Fibroblast of skin of right biceps (primary cell): Measurements from ENCODE around the gene BCKDHB.

ENCODE experiments used
- DNase-seq: peaks from one replicate; pipeline ENCODE4 v3.0.0-alpha.2; 2013

BCKDHB gene

DNA sequence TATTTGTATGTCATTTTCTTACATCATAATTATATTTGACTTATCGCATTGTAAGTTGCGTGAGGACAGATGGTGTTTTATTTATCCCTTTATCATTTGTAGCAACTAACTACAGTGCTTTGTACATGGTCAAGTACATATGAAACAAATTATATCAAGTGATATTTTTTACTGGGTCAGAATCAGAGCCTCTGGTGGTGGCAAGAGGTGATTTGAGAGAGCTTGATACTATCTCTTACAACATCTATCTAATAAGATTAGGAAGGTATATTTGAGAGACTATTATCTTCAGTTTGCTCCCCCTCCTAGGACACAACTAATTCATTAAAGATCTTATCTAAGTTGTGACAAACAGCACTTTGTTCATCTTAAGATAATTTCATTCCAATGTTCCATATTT, 47.7 kb downstream of the BCKDHB start:
- no peak for DNase-seq

DNA sequence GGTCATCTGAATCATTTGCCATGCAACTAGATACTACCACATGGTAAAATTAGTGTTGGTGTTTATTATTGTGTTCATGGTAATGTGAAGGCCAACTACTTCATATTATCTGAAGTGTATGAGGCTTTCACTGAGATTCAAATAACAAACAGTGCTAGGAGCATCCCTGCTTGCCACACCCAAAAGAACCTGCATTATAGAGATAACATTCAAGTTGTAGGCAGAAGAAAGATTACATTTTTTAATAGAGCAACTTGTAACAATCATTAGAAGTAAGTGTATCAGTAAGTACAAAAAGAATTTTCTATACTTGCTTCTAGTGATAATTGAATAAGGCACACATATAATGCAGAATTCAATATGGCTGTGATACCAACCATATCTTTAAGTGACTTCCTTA, 49.8 kb downstream of the BCKDHB start:
- no peak for DNase-seq

DNA sequence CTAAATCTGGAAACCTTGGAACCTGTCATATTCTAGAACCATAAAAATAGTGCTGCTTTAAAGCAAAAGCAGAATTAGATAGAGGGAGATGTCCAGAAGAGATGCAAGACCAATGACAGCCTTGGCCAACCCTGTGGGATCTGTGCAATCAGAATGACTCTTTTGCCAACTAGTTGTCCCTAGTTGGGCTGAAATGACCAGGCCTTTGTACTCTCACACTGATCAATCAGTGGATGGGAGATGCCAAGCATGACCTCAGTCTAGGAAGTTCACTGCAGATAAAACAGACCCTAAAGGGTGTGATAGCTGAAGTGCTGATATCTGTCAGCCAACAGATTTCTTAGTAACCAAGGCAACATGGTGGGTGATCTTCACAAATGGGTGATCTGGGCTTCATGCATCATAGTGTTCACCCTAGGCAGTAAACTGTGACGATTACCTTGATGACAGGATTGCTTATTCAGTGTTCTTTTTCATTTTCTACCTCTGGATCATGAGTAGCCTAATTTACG, 52.1 kb downstream of the BCKDHB start:
- no peak for DNase-seq

DNA sequence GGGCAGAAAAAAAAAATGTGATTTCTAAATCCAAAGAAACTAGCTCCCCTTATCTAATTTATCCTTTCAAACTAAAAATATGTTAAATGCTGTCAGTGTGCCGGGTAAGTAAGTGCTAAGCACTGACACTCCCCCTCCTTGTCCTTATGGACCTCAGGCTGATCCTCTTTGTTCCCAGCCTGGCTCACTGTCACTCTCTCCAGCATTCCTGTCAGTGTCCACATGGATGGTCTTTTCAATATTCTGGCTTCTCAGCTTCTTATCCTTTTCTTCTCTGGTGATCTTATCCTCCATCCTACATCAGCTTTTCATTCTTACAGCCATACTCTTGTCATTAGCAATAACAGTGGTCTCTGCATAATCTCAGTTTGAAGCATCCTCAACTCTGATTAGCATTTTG, 55.0 kb downstream of the BCKDHB start:
- DNase-seq = no peak

DNA sequence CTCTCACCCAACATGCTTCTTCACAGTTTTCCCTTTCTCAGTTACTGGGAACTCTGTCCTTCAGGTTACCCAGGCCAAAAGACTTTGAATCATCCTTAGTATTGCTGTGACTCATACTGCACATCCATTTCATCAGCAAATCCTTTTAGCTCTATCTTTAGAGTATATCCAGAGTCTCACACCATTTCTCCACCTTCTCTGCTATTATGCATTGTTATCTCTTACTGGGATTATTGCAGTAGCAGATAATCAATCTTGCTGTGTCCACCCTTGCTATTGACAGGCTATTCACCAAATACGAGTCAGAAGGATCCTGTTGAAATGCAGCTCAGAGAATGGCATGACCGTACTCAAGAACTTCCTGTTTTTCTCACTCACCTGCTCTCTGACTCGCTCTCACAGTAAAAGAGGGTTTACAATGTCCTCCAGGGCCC, 57.3 kb downstream of the BCKDHB start:
- peak; percentile 87 for DNase-seq

DNA sequence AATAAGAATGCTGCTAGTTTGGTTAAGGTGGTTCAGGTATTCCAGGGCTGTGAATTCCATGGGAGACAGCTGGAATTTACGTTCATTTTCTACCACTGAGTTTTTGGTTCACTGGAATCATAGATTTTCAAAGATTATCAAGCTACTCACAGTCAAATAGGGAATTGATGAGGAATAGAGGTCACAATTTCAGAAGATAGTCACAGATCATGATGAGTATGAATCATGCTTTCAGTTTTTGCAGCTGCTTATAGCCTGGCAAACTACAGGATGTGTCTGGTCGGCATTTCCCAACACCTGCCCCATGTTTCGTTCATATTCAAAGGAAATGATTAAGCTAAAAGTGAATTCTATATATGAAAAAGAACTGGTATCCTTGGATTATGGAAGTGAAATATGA, 58.7 kb downstream of the BCKDHB start:
- peak; percentile 38 for DNase-seq

DNA sequence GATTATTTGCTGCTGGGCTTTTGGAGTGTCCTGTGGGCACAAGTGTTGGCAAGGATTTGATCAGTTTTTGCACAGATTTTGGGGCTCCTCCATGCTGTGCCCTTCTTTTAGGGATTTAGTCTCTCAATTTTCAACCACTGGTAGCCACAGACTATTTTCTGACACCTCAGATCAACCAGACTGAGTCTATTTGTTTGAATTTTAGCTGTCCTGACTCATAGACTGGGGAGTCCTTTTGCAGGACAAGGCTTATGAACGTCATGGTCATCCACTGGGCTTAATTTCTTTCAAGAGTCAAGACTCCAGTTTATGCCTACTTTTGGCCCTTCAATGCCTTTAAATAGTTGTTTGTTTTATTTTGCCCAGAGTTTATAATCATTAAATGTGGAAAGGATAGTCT, 59.3 kb downstream of the BCKDHB start:
- no peak for DNase-seq

DNA sequence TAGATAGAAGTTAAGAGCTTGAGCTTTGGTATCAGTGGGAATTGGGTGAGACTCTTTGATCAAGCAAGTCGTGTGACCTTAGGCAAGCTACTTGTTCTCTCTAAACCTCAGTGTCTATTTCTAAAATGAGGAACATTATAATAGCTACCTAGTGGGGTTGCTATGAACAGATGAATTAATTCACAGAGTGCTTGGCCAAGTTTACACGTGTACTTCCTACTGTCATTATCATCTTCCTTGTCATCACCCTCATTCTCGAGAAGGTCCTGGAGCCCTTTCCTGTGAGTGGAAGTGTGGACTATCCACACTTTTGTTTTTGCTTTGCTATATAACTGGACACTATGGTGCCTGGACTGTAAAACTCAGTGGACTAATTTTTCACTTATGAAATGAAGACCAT, 64.0 kb downstream of the BCKDHB start:
- DNase-seq = no peak

DNA sequence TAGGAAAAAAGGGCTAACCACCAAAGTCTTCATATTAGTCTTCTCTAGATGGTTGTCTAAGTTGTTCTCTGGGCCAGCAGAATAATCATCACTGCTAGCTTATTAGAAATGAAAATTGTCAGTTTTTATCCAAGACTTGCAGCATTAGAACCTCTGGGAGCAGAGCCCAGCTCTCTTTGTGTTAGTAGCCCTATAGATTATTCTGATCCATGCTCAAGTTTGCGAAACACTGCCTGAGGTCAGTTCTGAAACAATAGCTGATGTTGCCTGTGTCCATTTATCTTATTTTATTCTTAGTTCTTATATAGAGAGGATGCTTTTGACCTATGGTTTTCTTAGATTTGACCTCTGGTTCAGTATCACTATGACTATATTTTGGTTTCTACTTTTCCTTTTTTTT, 66.9 kb downstream of the BCKDHB start:
- DNase-seq = no peak

DNA sequence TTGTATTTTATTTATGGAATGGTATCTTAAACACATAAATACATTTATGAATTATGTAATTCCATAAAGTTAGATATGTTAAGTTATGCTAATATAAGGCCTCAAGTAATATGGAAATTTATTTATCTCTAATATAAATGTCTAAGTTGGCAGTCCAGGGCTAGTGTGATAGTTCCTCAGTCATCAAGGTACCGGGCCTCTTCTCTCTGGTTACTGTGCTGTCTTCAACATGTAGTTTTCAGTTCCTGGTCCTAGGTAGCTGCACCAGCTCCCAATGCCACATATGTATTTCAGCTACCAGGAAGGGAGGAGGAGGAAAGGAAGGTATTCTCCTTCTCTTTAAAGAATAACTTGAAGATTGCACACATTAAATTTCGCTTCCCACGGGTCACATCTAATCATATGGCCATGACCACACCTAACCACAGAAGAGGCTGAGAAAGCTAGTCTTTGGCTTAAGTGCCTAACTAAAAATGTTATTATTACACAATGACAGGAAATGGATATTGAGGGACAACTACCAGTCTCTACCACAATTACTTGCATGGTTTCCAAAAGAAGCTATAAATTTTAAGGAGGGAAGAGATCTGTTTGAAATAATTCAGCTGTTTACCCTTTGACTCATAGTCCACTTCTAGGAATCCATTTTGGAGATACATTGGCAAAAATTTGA, 68.6 kb downstream of the BCKDHB start:
- DNase-seq = peak; percentile 88

DNA sequence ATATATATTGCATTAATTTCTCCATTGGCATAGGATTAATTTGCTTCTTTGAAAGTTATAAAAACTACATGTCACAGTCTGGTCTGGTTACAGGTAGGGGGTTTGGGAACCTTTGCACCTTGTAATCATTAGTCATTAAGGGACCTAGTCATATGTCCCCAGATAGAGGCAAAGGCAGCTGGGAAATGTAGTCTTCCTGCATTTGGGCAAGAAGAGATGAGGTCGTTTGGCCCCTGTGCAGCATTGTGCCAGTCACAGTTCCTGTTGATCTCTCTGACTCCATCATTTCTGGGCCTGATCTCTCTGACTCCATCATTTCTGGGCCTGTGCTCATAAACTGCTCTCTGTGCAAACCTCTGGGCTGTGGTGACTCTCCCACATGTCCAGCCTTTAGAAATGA, 73.2 kb downstream of the BCKDHB start:
- DNase-seq = no peak

DNA sequence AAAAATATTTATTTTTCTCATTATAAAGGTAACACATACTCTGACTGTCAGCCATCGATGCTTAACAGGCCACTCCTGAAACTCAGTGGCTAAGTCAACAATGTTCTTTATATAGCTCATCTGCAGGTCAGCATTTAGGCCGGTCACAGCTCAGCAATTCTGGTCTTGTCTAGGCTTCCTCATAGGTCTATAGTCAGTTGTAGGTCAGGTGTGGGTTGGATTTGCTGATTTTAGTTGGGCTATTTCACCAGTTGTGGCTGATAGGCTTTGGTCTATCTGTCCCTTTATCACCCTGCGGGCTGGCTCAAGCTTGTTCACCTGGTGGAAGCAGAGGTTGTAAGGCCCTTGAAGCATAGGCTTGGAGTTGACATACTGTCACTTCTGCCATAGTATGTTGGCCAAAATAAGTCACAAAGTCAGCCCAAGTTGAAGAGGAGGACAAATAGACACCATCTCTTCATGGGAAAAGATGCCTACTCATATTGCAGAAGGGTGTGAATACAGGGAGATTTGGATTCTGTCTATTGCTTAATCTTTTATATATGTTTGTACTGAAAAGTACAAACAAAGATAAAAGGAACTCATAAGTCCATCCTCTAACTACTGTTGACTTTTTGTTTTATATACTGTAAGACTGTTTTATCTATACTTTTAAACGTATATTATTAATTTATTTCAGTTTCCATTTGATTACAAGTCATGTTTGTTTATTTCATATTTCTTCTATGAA, 75.0 kb downstream of the BCKDHB start:
- DNase-seq = no peak

DNA sequence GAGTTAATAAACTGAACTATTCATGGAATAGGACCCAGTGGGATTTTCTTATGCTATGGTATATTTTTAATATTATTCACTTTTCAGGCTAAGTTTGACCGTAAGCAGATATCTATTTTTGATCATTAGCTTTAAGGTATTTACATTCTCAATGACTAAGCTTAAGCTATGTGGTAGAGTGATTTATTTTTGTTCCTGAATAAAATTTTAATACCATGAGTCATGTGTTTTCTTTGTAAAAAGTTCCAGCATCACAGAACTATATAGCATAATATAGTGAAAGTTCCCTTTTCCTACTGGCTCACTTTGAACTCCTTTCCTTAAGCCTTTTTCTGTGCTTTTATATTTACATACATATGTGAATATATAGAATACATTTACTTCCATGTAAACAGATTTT, 75.8 kb downstream of the BCKDHB start:
- DNase-seq = peak; percentile 85

DNA sequence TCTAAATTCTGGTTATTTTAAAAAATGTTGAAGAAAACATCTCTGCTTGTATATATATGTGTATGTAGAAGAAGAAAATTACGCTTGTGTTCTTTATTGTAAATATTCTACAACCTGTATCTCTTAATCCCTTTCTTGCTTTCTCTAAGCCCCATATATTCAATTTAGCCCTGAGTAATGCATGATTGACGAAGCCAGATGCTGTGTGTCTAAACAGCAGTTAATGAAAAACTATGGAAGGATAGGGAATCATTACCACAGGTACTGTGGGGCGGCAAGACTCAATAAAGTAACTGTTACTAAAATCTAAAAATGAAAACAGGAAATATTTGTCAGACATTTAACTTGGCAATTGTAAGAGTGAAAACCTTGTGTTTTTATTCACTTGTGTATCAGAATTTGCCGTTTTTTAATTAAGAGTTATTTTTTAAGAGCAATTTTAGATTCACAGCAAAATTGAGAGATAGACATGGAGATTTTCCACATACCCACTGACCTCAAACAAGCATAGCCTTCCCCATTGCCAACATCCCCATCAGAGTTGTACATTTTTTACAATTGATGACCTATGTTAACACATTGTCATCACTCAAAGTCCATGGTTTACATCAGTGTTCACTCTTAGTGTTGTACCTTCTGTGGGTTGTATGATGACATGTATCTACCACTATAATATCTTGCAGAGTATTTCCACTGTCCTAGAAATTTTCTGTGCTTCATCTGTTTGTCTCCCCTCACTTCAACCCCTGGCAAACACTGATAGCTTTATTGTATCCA, 76.7 kb downstream of the BCKDHB start:
- DNase-seq = peak; percentile 56

DNA sequence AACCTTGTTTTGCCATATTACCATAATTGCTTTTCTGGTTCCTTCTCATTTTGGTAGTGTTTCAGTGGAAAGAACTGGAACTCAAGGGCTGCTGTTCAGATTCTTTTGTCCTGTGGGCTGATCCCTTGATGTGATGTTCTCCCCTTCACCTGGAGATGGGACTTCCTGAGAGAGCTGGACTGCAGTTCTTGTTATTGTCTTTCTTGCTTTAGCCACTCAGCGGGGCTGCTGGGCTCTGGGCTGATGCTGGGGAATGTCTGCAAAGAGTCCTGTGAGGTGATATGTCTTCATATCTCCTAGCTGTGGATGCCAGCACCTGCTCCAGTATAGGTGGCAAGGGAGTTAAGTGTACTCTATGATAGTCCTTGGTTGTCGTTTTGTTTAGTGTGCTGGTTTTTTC, 79.0 kb downstream of the BCKDHB start:
- no peak for DNase-seq

DNA sequence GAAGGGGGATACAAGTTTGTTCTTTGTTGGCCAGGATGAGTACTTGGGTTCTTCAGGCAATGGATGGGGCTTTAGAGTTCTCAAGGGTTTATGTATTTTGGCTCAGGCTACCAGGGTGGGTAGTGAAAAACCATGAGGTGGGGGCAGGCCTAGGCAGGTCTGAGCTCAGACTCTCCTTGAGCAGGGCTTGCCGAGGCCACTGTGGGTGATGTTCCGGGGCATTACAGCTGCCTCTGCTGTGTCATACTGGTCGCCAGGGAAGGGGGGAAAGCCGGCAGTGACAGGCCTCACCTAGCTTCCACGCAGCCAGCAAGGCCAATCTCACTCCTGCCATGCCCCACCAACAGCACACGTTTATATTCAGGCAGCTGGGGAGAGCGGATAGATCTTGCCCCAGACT, 79.6 kb downstream of the BCKDHB start:
- no peak for DNase-seq

DNA sequence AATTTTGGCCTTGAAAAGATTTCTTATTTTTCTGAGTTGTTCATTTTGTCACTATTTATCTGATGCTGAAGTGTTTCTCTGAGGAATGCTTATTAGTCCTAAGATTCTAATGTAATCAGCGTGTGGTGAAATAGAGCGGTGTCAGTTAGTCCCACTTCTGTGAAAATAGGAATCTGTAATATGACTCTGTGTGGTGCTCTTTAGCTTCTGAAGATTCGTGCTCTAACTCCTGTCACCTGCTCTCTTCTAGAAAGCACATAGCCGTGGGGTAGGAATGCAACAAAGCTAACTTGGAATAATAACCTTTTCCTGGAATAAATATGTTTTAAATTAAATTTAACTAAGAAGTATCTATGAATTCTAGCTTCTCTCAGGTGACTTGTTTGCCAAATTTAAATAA, 90.4 kb downstream of the BCKDHB start:
- no peak for DNase-seq

DNA sequence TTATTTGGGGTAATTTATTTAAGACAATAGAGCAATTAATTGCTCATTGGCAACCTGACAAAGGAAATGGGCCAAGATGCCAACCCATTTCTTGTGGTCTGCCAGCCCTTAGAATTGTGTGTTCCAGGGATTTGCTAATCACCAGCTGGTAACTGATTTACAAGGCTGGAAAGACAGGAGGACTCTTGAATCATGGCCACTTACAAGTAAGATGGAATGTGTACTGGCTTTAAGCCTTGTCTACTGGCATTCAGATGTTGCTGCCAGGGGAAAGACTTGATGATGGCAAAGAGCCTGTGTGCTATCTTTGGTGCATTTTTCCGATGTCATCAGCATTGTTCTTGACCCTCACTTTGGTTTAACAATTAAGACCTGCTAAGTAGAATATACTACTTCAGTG, 91.0 kb downstream of the BCKDHB start:
- DNase-seq = no peak

DNA sequence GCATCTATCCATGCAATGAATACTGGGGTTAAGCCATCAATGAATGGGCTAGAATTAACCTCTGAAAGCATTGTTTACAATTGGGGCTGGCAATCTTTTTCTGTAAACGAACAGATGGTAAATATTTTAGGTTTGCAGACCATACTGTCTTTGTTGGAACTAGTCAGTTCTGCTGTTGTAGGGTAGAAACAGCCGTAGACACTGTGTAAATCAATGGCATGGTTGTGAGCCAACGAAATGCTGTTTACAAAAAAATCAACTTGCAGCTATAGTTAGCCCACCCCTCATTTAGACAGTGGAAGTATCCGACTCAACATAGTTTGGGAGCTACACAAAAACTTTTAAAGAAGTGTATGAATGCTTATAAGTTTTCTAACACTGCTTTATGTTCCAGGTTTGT, 91.5 kb downstream of the BCKDHB start:
- DNase-seq = no peak

DNA sequence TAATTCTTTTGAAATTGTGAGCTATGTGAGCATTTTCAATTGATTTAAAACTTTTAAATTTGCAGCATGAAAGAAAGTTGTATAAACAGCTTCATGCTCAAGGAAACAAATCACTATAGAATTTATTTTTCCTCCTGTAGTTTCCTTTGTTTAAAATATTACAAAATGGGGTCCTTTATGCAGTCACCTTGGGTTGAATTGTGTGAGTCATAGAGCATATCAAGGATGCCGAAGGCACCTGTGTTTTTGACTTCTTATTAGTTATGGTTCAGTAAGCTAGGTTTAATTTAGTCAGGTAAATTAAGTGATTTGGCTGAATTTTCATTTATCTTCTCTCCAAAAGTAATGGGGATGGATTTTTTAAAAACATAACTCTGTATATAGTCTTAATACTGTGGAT, 96.8 kb downstream of the BCKDHB start:
- DNase-seq = no peak

DNA sequence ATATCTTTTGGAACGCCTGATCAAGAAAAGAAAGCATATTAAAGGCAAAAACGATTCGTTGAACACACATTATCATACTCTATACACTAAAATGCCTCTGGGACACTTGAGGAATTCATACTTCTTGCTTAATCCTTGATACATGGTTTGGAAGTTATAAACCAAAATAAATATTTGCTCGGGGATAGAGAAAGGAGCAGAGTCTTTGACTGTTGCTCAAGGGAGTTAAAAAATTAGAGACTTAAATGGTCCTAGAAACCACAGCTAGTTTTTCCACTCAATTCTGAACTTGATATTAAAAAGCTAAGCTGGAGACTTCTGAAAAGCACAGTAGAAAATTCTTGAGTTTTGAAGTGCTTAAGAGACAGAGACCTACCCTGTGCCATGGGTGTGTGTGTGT, 98.9 kb downstream of the BCKDHB start:
- no peak for DNase-seq

DNA sequence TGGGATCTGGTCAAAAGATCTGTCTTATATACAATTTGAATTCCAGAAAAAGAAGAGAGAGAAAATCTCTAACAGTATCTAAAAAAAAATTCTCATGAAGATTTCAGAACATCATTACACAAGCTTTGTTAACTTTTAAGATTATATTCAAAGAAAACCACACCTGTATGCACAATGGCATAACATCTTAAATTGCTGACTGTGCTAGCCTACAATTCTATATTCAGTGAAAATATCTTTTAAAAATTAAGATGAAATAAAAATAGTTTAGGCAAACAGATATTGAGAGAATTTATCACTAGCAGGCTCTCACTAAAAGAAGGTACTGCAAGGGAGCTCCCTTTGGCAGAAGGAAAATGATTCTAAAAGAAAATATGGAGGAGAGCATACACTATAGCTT, 100.3 kb downstream of the BCKDHB start:
- no peak for DNase-seq

DNA sequence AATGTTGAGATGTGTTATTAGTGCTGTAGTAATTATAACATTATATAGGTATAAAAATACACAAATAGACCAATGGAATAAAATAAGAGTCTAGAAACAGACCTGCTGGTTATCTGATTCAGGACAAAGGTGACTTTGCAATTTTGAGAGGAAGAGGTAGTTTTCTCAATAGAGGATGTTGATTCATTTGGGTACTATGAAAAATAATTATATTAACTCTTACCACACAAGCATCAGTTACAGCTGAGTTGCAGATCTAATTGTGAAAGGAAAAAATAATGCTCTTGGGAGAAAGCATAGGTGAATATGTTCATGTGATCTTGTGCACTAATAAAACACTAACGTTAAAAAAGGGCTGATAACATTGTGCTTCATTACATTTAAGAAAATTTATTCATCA, 103.0 kb downstream of the BCKDHB start:
- DNase-seq = no peak

DNA sequence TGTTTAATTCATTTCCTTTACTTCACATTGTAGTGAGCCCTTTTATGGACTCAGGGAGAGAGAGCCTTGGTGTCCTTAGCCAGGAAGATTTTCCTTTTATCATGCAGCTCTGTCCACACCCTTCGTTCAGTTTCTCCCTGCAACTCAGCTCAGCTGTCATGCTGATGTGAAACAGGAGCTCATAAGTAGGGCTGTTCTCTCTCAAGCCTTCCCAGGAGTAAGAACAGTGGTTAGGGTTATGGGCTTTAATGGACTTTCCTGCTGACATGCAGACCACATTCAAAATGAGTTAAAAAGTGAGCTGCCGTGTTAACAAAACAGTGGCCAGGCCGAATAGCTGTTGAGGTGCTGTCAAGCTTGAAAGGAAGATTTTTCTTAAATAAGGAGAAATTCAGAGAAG, 104.1 kb downstream of the BCKDHB start:
- DNase-seq = no peak
